Spleen (tissue), 7 donors: Measurements from ENCODE around the gene ZNF692.

Experiments
- CTCF ChIP-seq, 11 experiments: fragments of 200-600 bp in 7 of 11; fragments of 450-650 bp in 4 of 11; sonication (generic) in 4 of 11; IDR thresholded peaks in 8 of 11; conservative IDR thresholded peaks in 3 of 11; 1 replicate in 7 of 11; 2 replicates in 4 of 11; pipeline versions ENCODE4 v1.4.0 to v1.8.0; 2016 to 2021; ENCODE audit warnings: antibody characterized with exemption in 11 of 11, inconsistent platforms in 4 of 11, mild to moderate bottlenecking in 1 of 11
- POLR2AphosphoS5 ChIP-seq, 3 donors: sonication (generic); formaldehyde crosslinking; IDR thresholded peaks; one replicate each; pipeline ENCODE4 v1.5.1; 2017; ENCODE audit warnings: antibody characterized with exemption in 3 of 3
- donor health status: DM: no; HTN: no; CAD: no; lungs with moderate emphysema.
- donor health status: DM: no; HTN: no; CAD: no.
- donor health status: DM: no; HTN: no; CAD: no.

- TF ChIP-seq CTCF (IDR thresholded peaks at IDR 0.05 in 8 of 11, conservative IDR thresholded peaks at IDR 0.05 in 3 of 11) = no peak
- no peak for TF ChIP-seq POLR2AphosphoS5 (IDR thresholded peaks at IDR 0.05)
Observed at GRCh38 chr1:248850536-248851251, 8.2 kb downstream of the ZNF692 start.
